ENCODE measurements around the gene B4GALT3. TPM values are rescaled to one million over a fixed set of nuclear protein-coding genes. Genes with fewer than 3 reads are reported as not detected.

The B4GALT3 gene
- total RNA-seq, 1 donor from 2014 or later = 9.5 TPM

DNA sequence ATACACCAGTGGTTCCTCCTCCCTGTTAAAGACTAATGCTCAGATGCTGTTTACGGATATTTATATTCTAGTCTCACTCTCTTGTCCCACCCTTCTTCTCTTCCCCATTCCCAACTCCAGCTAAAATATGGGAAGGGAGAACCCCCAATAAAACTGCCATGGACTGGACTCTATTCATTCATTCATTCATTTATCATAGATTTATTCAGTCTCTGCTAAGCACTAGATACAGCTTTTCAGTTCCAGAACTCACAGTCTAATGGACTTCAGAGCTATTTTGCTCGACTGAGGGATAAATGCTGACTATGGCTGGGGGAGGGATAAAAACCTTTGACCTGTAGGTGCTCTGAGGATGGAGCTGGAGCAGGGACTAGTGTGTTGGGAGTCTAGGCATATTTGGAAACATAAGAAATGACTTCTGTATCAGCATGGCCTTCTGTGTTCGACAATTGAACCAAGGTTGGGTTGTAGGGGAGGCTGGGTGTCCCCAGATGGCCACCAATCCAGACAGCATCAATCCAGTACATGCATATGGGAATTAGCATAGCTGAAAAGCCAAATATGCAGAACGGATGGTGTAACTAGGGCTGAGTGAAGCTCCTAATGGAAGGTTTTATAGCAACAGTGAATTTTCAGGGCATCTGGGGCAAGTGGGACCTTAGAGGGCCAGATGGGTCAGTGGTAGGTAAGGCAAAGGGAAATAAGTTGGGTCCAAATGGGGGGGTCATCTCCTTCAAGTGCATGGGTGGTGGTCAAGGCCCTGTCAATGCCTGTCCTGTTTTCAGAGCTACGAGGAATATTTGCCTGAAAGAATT is 42.0 kb upstream of the B4GALT3 start:
- Mint-ChIP-seq H3K4me1 (peaks cover 13% of the 10 kb centered on the region), H3K4me3 (peak overlapping the region; percentile 23), H3K27ac (no peak overlapping the region)

DNA sequence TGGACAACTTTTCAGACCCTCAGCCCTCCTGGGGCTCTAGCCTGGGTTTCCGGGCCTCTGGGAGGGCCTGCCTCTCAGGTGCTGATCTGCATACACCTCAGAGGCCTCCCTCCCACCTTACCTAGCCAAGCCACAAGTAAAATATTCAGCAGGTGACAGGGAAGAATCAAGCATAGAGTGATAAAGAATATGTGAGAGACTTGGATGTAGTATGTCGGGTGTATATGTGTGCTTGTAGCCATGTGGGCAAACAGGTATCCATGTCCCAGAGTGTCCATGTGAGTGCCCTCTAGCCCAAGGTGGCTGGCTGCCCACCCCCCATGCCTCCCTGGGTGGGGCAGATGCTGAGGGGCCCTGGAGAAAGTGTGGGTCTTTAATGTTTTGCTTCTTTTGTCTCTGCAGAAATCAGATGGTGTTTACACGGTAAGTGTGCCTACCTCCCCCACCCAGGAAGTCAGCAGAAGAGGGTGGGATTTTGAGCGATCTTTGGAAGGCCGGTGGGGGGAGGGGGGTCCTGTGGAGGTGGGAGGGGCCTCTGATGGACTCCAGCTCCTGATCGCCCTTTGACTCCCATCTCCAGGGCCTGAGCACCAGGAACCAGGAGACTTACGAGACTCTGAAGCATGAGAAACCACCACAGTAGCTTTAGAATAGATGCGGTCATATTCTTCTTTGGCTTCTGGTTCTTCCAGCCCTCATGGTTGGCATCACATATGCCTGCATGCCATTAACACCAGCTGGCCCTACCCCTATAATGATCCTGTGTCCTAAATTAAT is 41.2 kb upstream of the B4GALT3 start:
- no peak for DNase-seq (ENCODE audit: low spot score)
- Mint-ChIP-seq H3K27me3 (ENCODE audit: insufficient read depth, low read depth) (peaks cover 4% of the 10 kb centered on the region), H3K27ac (no peak overlapping the region), H3K36me3 (peaks cover 13% of the 10 kb centered on the region), H3K4me1 (peaks cover 13% of the 10 kb centered on the region), H3K9me3 (no peaks in the 10 kb centered on the region), H3K4me3 (peak overlapping the region; percentile 23)
- Histone ChIP-seq H3K79me2 (ENCODE audit: low read depth) (no peaks in the 10 kb centered on the region), H3K4me1 (peaks cover 6% of the 10 kb centered on the region), H3K27ac (no peak overlapping the region), H3K4me2 (no peak overlapping the region), H3K9ac (no peak overlapping the region), H4K20me1 (ENCODE audit: low read depth) (no peaks in the 10 kb centered on the region), H3K9me3 (ENCODE audit: low read depth) (no peaks in the 10 kb centered on the region), H3K4me3 (no peak overlapping the region), H2AFZ (replicated peaks) (no peak overlapping the region), H3K36me3 (no peaks in the 10 kb centered on the region), H3K27me3 (no peaks in the 10 kb centered on the region), H3F3A (ENCODE audit: low read depth) (peaks cover 18% of the 10 kb centered on the region)
- TF ChIP-seq EZH2phosphoT487 (IDR thresholded peaks at IDR 0.05) (no peak), EZH2 (IDR thresholded peaks at IDR 0.05) (no peak)

More for the DNA sequence above, 42.0 kb upstream of the B4GALT3 start:
- H3K4me1 ChIP-seq = peaks cover 6% of the 10 kb centered on the region
- Mint-ChIP-seq H3K9me3 (no peaks in the 10 kb centered on the region), H3K27me3 (ENCODE audit: insufficient read depth, low read depth) (peaks cover 4% of the 10 kb centered on the region), H3K36me3 (peaks cover 7% of the 10 kb centered on the region)
- H3K9ac ChIP-seq = no peak overlapping the region
- H3K4me3 ChIP-seq = no peak overlapping the region
- TF ChIP-seq, protein P1, sequence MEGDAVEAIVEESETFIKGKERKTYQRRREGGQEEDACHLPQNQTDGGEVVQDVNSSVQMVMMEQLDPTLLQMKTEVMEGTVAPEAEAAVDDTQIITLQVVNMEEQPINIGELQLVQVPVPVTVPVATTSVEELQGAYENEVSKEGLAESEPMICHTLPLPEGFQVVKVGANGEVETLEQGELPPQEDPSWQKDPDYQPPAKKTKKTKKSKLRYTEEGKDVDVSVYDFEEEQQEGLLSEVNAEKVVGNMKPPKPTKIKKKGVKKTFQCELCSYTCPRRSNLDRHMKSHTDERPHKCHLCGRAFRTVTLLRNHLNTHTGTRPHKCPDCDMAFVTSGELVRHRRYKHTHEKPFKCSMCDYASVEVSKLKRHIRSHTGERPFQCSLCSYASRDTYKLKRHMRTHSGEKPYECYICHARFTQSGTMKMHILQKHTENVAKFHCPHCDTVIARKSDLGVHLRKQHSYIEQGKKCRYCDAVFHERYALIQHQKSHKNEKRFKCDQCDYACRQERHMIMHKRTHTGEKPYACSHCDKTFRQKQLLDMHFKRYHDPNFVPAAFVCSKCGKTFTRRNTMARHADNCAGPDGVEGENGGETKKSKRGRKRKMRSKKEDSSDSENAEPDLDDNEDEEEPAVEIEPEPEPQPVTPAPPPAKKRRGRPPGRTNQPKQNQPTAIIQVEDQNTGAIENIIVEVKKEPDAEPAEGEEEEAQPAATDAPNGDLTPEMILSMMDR (IDR thresholded peaks at IDR 0.05) = no peak
- H3K36me3 ChIP-seq = no peaks in the 10 kb centered on the region
- no peak for DNase-seq (ENCODE audit: low spot score)
- H3F3A ChIP-seq (ENCODE audit: low read depth) = peaks cover 14% of the 10 kb centered on the region
- H3K9me3 ChIP-seq (ENCODE audit: low read depth) = no peaks in the 10 kb centered on the region
- H2AFZ ChIP-seq (replicated peaks) = no peak overlapping the region
- no peak overlapping the region for H3K4me2 ChIP-seq
- no peaks in the 10 kb centered on the region for H3K79me2 ChIP-seq (ENCODE audit: low read depth)
- H3K27me3 ChIP-seq = no peaks in the 10 kb centered on the region
- H3K27ac ChIP-seq = no peak overlapping the region
- no peaks in the 10 kb centered on the region for H4K20me1 ChIP-seq (ENCODE audit: low read depth)

DNA sequence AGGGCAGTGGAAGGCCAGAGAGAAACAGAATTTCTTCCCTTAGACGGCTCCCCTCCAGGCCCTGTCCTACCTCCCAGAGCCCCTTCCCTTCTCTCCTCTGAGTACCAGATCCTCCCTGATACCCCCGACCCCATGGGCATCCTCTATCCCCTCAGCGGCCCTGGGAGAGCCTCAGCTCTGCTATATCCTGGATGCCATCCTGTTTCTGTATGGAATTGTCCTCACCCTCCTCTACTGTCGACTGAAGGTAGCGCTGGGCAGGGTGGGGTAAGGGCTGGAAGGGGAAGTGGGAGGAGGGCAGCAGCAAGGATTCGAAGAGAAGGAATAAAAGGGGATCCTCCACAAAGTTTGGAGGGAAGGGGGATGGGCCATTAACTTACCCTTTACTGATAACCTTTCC is 40.5 kb upstream of the B4GALT3 start:
- no peaks in the 10 kb centered on the region for H3K27me3 ChIP-seq
- no peak overlapping the region for H2AFZ ChIP-seq (replicated peaks)
- no peaks in the 10 kb centered on the region for H4K20me1 ChIP-seq (ENCODE audit: low read depth)
- H3K4me1 ChIP-seq = peaks cover 6% of the 10 kb centered on the region
- Mint-ChIP-seq H3K9me3 (no peaks in the 10 kb centered on the region), H3K27ac (no peak overlapping the region), H3K36me3 (peaks cover 17% of the 10 kb centered on the region), H3K4me1 (peaks cover 13% of the 10 kb centered on the region), H3K4me3 (no peak overlapping the region), H3K27me3 (ENCODE audit: insufficient read depth, low read depth) (peaks cover 4% of the 10 kb centered on the region)
- H3K9ac ChIP-seq = no peak overlapping the region
- H3K27ac ChIP-seq = no peak overlapping the region
- no peaks in the 10 kb centered on the region for H3K79me2 ChIP-seq (ENCODE audit: low read depth)
- H3K36me3 ChIP-seq = no peaks in the 10 kb centered on the region
- no peaks in the 10 kb centered on the region for H3K9me3 ChIP-seq (ENCODE audit: low read depth)
- no peak for DNase-seq (ENCODE audit: low spot score)
- peaks cover 21% of the 10 kb centered on the region for H3F3A ChIP-seq (ENCODE audit: low read depth)
- H3K4me3 ChIP-seq = no peak overlapping the region
- no peak for TF ChIP-seq EZH2 (IDR thresholded peaks at IDR 0.05)
- TF ChIP-seq, protein P1 (IDR thresholded peaks at IDR 0.05) = no peak
- no peak for TF ChIP-seq EZH2phosphoT487 (IDR thresholded peaks at IDR 0.05)
- no peak overlapping the region for H3K4me2 ChIP-seq

All from neural progenitor cell (in vitro differentiated cells).